Brain pericyte (primary cell): ENCODE data around the gene COL27A1.

Source experiments
- DNase-seq: peaks from one replicate; pipeline ENCODE4 v3.0.0-alpha.2; 2012; ENCODE audit warnings: low read depth, low spot score

The COL27A1 gene

DNA sequence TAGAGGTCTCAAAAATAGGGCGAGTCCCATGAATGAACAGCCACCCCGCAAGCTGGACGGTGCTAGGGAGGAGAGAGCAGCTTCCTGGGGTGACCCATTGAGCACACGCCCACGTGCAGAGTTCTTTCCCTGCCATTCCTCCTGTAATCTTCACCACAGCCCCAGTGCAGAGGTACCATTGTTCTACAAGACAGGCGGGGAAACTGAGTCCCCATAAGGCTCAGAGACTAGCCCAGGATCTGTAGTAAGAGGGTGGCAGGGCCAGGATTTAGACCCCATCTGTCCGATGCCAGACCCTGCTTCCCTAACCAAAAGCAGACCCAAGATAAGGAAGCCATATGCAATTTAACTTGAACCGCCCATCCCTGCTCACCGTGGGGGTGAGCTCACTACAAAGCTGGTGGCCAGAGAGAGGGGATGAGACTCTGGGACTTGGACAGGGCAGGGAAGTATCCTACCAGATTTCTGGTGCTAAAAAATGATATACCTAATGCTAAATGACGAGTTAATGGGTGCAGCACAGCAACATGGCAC is 130.9 kb downstream of the COL27A1 start:
- no peak for DNase-seq

DNA sequence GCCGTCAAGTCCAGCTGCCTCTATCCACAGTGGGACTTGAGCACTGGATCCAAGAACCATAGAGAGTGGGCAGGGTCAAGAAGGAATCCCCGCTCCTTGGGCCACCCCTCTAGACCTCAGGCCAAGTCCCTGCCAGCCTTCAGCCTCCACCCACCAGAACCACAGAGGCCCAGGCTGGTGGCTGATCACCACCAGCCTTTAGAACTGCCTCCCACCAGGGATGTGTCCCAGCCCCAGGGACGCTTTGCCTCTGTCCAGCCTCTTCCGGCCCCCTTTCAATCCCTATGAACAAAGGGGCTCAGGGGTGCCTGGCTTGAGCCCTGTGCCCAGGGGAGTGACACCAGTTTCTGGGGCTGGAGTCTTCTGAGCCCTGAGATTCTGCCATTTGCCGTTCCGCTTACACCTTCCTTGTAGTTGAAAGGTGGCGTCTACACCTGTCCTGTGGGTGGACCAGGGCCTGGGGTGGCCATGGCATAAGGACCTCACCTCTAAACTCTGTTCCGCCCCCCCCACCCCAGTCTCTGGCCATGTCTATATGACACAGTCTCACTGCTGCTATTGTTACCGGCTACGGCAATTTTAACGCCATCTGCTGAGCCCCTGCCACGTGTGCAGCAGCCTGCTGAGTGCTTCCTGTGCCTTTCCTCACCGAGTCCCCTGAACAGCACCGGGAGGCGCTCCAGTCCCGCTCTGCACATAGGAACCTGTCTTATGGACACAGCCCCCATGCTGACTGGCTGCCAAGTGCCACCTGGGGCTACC is 131.8 kb downstream of the COL27A1 start:
- DNase-seq, result no peak

DNA sequence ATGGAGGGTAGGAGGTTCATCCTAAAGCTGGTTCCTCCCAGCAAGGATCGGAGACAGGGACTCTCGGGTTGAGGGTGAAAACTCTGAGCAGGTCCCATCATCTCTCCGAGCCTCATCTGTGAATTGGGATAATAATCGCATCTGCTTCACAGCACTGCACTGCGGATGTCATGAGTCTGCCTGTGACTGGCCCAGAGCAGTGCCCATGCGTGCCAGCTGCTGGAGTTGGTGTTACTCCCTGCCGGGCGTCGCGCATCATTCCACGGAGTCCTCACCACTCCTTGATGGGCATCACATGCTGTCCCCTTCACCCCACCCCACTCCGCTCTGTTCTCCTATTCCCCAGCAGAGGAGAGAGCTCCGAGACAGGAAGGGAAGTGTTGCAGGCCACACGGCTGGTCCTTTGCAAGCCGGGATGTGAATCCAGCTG is 132.4 kb downstream of the COL27A1 start:
- no peak for DNase-seq

DNA sequence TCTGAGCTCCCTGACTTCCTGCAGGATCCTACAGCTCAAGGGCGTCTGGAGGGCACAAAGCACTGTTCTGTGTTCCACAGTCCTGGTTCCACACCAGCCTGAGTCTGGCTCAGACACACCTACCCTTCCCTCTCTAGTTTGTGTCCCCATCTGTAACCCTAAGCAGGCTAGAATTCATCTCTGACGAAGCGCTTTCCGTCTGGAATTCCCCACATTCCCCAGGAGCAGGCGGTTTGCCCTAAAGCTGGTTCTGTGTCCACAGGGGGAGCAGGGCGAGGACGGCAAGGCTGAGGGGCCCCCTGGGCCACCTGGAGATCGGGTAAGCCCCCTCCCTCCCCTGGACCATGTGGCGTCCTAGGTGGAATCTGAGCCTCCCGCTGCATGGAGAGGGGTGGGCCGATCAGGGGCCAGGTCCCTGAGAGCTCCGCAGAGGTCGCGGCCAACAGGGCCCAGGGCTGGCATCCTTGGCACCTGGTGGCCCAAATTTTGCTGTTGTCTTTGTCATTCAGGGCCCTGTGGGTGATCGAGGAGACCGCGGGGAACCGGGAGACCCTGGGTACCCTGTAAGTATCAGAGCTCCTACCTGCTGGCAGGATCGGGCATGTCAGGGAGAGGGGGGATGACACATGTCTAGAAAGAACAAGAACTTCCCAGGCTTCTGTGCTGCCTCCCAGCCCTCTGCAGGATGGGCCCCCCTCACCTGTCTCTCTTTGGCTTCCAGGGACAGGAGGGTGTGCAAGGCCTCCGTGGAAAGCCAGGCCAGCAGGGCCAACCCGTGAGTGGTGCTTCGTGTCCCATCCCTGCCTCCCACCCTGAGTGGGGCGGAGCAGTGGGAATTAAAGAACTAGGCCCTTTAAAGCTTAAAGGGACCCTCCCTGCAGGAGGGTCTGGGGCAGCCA is 133.1 kb downstream of the COL27A1 start:
- no peak for DNase-seq

DNA sequence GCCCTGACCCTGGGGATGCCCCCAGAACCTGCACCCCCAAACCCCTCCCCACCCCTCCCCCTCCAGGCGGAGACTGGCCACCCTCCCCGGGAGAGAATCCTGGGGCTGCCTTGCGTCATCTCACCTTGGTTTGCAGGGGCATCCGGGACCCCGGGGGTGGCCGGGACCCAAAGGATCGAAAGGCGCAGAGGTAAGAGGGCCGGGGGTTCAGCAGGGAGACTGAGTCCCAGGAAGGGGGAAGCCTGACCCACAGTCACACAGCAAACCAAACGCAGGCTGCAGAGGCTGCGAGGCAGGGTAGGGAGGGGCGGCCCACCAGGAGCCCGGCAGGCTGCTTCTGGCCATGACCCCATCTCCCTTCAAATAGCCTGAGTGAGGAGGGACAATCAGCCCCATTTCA is 133.8 kb downstream of the COL27A1 start:
- no peak for DNase-seq

DNA sequence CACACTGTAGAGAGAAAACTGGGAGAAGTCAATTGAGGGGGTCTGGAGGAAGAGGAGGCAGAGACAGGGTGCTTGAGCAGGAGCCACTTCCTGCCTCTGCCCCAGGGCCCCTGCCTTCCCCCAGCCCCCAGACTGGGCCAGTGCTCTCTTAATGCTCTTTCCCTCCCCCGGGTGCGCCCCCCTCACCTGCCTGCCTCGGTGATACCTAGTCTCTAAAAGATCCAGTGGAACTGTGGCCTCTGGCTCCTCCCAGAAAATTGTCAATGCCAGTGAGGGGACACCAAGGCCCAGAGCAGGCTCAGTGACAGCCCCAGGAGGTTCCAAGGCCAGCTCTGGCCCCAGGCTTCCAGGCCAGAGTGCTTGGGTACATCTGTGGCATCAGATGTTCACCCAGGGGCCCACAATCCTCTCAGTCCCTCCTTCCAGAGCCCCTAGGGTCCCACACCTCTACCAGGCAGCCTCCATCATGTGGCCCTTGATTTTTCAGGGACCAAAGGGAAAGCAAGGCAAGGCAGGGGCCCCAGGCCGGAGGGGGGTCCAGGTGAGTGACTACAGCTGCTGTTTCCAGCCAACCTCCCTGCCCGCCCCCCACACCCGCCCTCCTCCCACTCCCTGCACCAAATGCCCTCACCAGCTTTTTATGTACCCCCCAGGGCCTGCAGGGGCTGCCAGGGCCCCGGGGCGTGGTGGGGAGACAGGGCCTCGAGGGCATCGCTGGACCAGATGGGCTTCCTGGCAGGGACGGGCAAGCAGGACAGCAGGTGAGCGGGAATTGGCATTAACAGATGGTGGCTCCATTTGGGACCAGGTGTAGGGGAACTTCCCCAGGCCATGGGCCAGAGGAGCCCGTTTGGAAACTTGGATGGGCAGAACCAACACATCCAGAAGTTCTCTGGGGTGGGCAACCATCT is 134.5 kb downstream of the COL27A1 start:
- no peak for DNase-seq

DNA sequence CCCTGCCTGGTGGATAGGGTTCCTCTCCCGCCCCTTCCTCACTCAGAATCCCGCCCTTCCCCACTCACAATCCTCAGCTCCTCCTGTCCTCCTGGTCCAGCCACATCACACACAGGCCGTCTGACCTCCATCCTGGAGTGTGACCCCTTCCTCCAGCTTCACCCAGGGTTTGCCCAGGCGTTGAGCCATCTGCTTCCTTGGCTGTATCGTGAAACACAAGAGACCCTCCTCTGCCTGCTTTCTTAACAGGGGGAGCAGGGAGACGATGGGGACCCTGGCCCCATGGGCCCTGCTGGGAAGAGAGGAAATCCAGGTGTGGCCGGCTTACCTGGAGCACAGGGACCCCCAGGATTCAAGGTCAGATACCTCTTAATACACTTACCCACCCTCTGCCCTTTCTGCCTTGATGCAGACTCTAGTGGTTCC is 135.2 kb downstream of the COL27A1 start:
- no peak for DNase-seq

DNA sequence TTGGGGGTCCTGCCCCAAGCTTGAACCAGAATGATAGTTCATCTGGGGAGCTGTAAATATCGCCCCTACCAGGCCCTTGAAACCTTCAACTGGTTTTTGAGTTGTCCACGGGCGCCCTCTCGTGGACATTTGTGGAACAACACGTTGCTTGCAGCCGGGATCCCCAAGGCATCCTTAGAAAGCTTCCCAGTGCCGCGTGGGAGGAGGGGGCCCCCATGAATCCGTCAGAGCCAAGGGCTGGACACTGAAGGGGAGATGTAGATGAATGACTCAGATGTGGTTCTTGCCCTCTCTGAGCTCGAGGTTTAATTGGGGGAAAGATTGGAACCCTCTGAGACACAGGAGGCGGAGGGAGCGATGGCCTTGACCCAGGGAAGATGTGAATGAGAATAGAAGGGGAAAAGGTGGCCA is 135.7 kb downstream of the COL27A1 start:
- DNase-seq, result no peak

DNA sequence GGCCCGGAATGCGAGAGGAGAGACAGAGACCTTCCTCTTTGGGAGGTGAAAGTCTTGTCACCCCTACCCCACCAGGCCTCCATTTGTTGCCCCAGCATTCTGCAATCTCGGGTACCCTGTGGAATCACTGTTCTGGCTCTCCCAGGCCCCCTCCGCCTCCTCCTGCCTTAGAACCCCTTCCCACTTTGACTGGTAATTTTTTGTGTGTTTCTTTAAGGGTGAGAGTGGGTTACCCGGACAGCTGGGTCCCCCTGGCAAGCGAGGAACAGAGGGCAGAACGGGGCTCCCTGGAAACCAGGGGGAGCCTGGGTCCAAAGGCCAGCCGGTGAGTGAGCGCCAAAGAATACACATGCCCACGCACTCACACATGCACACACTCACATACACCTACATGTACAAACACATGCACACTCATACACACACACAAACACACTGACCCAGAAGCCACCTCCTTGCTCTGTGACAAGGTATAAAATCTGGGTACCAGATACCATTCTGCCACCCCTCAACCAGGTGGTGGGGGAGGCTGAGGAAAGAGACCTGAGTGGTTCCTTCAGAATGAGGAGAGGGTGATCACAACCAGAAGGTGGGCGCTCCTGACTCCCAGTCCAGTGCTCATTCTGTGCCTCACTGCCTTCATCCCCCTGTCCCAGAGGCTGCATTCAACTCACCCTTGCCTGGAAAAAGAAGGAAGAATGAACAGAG is 136.7 kb downstream of the COL27A1 start:
- no peak for DNase-seq

DNA sequence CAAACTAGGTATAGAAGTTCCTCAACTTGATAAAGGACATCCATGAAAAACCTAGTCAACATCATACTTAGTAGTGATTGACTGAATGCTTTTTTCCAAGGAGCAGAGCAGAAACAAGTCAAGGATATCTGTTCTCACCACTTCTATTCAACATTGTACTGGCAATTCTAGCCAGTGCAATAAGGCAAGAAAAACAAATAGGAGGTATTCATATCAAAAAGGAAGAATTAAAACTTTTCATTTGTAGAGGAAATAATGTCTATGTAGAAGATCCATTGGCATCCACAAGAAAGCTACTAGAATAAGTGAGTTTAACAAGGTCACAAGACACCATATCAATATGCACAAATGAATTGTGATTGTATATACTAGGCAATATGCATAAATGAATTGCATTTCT is 139.3 kb downstream of the COL27A1 start:
- no peak for DNase-seq

DNA sequence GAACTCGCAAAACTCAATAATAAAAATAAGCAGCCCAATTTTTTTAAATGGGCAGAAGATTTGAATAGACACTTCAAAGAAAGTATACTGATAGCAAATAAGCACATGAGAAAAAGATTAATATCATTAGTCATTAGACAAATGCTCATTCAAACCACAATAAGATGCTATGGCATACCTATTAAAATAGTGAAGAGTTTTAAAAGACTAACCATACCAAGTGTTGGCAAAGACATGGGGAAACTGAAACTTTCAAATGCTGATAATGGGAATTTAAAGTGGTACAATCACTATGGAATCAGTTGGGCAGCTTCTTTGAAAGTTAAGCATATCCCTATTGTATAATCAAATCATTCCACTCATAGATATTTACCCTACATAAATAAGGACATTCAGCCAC is 141.0 kb downstream of the COL27A1 start:
- DNase-seq, result no peak

DNA sequence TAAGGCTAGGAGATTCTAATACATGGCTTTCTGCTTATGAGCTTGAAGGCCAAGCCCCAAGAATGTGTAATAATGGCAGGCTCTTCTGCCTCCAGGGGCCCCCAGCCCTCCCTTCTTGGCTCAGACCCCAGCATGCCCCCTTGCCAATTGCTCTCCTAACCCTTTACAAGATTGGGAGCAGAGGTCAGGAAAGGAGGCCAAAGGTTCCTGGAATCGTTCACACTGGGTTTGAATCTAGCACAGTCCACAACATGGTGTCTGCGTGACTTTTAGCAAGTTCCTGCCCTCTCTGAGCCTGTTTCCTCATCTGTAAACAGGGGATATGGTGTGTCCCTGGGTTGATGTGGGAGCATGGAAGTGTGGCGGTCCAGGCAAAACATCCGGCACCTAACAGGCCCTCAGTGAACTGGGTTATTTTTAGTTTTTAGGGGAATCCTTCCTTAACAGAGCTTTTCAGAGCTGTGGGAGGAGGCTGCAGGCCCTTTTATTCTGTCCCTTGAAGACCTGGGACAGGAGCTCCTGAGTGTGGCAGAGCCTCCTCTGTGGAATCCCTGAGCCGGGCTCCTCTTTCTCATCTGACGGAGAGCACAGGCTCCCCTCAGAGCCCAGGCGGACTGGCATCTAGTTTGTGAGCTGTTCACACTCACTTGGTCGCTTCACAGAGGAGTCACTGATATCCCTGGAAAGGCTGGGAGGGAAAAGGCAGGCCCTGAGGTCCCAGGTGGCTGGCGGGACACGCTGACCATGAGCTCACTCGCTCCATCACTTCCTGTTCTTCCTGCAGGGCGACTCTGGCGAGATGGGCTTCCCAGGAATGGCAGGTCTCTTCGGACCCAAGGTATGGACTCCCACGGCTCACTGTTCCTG is 144.2 kb downstream of the COL27A1 start:
- DNase-seq, result no peak

DNA sequence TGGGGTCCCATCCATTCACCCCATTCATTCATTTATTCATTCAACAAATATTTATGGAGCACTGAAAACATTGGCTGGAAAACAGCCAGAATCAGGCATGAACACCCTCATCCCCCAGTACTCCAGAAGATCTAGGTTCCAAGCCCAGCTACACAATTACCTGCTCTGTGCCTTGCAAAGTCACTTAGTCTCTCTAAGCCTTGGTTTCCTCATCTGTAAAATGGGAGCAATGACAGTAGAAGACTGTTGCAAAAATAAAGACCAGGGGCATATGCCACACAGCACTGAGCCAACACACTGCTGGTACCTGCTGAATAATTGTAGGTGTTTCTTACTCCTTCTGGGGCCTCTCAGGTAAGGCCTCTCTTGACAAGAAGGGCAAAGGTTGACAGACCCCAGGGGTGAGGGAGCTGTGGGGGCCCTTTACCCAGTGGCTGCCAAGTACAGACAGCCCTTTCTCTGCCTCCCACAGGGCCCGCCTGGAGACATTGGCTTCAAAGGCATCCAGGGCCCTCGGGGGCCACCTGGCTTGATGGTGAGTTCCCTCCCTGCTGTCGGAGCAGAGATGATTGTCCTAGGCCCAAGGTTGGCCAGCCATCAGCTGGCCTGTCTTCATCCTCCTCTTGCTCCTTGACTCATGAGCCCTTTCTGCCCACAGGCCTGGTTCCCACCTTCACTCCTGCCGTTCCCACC is 145.0 kb downstream of the COL27A1 start:
- no peak for DNase-seq

DNA sequence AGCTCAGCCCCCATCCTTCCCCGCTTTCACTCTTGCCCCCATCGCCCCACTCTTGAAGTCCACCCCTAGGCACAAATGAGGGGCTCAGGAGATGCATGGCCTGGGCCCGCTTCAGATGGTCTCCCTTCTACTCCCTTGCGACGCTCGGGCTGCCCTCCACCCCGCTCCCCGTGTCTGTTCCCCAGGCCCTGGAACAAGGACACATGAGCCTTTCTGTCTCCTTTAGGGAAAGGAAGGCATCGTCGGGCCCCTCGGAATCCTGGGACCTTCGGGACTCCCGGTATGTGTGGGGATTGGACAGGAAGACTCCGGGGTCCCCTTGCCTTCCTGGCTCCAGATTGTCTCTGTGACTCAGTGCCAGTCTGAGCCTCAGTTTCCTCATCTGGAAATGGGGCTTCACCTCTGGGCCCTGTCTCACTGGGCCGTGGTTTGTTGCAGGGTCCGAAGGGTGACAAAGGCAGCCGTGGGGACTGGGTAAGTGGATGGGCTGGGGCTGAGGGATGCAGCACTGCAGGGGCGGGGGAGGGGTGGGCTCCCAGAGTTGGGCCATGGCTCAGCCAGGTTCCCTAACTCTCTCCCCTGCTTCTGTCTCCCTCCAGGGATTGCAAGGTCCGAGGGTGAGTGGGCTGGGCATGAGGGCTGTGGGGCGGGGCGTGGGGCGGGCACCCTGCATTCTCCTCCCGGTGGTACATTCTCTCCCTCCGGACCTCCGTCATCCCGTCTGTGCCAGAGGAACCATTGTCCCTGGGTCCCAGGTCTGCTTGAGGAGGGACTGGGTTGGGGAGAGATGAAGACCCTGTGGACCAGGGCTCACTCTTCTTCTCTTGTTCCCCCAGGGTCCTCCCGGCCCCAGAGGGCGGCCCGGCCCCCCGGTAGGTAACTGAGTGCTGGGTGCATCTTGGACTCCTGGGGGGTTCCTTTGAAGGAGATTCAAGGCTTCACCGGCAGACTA is 145.8 kb downstream of the COL27A1 start:
- DNase-seq, result no peak

DNA sequence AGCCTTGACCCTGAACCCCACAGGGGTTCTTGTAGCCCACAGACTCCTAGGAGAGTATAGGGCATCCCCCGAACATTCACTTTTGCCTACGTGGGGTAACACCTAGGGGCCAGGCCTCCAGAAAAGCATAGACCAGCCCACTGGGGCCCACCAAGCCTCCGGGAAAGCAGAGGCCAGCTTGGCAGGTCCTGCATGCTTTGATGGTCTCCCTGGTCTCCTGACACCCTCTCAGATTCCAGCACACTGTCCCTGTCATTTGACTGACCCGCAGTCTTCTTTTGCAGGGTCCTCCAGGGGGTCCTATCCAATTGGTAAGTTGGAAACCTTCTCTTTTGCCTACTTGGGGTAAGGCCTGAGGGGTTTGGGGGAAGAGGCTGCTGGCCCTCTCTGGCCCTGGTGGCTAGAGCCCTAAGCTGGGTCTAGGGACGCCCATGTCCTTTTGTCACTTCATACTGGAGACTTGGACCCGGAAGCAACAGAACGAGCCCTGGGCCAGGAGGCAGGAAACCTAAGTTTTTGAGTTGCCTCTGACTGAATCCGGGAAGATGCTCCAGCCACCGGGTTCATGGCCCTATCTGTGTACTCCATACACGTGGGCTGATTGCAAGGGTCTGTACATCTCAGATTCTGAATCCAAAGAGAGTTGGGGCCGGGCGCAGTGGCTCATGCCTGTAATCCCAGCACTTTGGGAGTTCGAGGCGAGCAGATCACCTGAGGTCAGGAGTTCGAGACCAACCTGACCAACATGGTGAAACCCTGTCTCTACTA is 146.6 kb downstream of the COL27A1 start:
- no peak for DNase-seq

DNA sequence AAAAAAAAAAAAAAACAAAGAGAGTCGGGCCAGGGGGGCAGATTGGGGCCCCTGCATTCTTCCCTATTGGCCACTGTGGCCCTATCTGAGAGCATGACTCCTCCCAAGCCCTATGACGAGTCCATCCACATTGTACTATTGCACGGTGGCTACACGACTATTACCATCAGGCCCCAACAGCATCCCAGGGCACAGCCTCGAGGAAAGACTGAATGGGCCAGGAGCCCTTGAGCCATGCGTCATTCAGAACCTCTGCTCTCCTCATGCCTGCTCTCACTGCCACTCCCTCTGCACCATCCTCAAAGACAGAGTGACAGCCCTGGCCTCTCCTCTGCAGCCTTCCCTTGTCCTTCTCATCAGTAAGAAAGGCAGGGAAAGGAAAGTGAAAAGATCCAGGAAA is 147.4 kb downstream of the COL27A1 start:
- DNase-seq, result no peak

DNA sequence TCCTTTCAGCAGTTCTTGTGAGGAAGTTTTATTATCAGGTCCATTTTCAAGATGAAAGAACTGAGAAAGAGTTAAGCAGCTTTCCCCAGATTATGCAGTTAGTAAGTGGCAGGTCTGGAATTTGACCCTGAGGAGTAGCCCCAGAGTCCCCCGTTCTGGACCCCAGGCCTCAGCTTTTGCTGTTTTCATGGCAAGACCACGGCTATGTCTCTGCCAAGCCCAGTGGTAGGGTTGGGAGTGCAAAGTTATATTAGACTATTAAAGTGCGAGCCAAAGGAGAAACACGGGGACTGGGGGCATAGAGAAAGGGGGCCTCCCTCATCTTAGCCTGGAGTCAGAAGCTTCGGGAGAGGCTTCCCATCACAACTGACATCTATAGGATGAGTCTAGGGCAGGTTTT is 148.2 kb downstream of the COL27A1 start:
- DNase-seq, result no peak
